Measurements from ENCODE around the gene UCHL1.
"Not testable (repeated sequence)": the region's sequence is repeated elsewhere in the genome, so short reads cannot be mapped to it uniquely, and the experiment has no call there.

UCHL1 gene

DNA sequence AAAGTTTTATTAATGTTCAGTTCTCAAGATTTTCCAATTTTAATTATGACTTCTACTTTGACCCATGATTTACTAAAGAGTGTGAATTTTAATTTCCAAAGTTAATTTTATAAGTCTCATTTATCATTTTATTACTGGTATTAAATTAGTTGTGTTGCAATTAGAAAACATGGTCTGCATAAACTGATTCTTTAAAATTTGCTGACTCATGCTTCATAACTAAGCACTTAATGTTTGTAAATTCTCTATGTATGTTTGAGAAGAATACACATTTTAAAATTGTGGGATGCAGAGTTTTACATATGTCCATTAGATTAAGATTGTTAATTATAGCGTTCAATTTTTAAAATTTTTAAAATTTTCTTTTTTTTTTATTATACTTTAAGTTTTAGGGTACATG, 20.2 kb upstream of the UCHL1 start:
- no peak for DNase-seq (ENCODE audit: low read depth in 2 of 2)

DNA sequence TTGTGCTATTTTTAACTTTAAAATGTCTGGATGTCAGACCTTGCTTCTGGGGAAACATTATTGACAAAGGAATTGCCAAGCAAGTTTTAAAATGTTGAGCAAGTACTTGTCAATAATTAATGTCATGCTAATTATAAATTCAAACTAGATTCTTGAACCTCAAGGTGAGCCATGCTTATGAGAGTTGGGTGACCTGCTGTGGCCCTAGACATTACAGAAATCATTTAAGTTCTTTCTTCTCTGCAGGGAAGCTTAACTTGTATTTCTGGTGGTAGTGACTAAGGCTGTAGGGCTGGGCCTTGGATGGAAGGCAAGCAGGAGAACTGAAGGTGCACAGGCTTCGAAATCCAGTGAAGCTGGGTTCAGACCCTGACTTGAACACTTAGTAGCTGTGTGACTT, 14.8 kb upstream of the UCHL1 start:
- no peak for DNase-seq (ENCODE audit: low read depth in 2 of 2)

DNA sequence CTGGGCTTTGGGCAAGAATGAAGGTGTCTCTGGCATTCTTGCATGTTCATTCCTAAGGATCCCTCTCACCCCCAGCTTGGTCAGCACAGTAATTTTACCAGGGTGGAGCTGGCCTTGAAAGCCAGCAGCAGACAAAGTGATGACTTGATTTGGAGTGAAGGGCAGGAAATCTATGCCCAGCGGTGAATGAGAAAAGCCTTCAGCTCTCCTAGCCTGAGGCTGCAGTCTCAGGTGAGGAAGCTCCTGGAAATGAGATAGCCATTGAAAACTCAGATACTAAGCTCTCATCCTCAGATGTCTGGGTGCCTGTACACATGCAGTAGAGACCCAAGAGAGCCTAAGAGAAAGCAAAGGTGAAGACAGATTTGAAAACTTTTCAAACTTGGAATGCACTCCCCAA, 10.7 kb upstream of the UCHL1 start:
- no peak for DNase-seq (ENCODE audit: low read depth in 2 of 2)

DNA sequence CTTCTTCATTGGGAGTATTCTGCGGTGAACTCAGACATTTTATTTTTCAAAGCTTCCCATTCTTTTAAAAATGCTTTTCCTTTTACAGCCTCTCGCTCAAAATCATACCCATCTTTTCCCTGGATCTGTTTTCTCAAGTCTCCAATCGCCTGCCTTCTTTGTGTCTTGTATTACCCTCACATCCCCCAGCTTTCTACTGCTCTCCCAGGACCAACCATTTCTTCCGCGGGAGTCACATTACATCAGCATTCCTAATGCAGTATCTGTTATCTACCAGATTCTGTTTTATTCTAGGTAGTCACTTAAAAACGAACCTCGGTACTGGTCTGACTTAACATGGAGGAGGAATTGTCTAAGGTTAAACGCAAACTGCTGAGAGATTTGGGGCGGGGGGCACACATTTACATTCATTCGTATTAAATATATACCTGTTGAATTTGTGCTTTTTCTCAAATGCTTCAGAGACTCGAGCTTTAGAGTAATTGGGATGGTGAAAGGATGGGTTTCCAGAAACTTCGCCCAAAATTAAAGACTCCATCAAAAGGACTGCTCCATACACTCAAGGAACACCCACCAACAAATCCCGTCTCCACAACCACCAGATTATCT, 493 bp upstream of the UCHL1 start:
- no peak for DNase-seq (ENCODE audit: low read depth in 2 of 2)

DNA sequence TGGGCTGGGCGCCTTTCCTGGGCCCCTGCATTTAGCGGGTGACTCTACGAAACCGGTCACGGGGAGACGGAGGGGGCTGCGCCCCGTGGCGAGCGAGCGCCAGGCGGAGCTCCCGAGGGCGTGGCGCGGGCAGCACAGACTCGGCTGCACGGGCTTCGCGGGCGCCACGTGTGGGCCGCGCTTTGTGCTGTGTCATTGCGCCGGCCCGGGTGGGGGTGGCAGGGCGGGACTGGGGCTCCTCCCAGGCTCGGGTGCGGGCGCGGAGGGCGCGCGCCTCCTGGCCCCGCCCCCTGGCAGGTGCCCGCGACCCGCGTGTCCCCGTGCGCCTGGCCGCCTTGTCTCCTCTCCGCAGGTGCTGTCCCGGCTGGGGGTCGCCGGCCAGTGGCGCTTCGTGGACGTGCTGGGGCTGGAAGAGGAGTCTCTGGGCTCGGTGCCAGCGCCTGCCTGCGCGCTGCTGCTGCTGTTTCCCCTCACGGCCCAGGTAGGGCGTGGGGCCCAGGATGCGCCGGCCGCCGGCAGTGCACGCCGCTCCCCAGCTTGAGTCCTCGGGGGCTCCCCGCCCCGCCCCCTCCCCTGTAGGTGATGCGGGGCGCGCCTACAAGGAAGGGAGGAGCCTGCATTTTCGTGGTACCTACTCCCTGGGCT, 651 bp downstream of the UCHL1 start:
- no peak for DNase-seq (ENCODE audit: low read depth in 2 of 2)

DNA sequence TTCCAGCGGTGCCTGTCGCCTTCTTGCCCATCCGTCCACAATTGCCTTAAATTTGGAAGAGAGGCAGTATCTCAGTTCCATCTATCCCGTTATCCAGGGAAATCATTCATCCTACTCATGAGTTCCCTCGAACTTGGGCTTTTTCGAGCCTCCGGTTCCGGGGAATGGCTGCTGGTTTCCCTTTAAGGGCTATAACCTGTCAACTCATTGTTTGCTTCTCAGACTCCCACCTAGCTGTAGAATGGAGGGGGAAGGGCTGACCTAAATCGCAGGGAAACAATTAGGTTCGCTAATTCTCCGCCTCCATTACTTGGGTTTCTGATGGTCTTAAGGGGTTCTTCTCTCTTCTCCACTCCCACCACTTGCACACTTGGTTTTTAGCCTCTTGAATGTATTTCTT, 1.2 kb downstream of the UCHL1 start:
- no peak for DNase-seq (ENCODE audit: low read depth in 2 of 2)

DNA sequence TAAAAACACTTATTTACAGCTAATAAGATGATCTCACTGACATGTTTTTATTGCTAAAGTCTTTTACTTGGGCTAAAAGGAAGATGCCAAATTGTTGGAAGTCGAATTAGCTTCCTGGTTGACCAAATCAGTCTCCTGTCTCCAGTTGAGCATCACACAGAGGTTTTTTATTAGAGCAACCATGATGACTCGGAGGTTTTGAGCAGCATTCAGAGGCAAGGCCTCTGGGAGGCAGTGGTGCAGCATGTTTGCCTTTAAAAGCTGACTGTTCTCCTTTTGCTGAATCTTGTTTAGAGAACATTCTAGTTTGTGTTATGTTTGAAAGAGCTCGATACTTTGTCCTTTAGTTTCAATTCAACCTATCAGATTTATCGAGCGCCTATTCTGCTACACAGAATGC, 2.1 kb downstream of the UCHL1 start:
- no peak for DNase-seq (ENCODE audit: low read depth in 2 of 2)

DNA sequence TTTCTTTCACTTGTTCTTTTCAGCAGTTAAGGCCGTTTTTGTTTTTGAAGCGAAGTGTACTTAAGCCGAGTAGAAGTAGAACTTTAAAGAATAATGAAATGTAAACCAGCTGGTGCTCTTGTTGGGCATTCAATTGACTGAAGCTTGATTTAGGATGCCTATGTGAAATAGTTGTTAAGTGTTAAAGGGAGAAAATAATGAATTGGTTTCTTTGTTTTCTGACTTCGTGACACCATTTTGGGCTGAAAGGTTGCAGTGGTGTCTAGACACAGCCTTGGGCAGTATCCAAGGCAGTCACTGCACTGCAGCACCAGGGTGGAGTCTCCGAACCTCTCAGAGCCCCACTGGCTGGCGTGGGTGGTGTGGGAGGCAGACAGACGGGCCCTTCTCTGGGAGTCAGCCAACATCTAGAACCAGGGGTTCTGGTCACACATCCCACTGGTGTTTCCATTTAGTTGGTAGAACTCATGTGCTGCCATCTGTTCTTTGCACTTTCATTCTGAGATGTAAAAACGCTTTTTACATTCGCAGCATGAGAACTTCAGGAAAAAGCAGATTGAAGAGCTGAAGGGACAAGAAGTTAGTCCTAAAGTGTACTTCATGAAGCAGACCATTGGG, 3.5 kb downstream of the UCHL1 start:
- no peak for DNase-seq (ENCODE audit: low read depth in 2 of 2)

DNA sequence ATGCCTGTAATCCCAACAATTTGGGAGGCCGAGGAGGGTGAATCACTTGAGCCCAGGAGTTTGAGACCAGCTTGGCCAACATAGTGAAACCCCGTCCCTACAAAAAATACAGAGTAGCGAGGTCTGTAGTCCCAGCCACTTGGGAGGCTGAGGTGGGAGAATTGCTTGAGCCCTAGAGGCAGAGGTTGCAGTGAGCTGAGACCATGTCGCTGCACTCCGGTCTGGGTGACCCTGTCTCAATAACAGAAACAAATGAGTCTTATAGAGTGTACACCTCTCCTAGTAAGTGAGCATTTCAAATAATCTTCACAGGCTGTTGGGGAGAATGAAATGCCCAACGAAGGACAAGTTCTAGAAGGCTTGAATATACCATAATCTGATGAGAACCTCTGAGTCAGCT, 5.5 kb downstream of the UCHL1 start:
- no peak for DNase-seq (ENCODE audit: low read depth in 2 of 2)

DNA sequence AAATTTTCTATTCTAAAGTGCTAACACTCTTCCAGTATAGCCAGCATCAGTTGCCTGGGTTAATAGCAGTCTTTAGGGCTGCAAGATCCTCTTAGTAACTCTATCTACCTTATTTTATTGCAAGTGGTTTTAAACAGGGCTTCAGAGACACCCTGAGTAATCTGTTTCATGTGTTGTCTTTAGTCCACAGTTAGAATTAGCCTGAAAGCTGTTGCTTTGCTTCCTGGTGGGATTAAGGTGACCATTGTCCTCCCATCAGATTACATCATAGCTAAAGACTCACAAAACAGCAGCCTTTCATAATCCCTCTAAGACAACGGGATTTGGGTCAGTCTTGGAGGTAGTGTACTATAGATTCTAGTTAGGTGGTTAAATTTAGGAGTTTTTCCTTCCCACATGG, 7.5 kb downstream of the UCHL1 start:
- no peak for DNase-seq (ENCODE audit: low read depth in 2 of 2)

DNA sequence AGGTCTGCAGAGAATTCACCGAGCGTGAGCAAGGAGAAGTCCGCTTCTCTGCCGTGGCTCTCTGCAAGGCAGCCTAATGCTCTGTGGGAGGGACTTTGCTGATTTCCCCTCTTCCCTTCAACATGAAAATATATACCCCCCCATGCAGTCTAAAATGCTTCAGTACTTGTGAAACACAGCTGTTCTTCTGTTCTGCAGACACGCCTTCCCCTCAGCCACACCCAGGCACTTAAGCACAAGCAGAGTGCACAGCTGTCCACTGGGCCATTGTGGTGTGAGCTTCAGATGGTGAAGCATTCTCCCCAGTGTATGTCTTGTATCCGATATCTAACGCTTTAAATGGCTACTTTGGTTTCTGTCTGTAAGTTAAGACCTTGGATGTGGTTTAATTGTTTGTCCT, 11.3 kb downstream of the UCHL1 start:
- DNase-seq (ENCODE audit: low read depth in 2 of 2): no peak

DNA sequence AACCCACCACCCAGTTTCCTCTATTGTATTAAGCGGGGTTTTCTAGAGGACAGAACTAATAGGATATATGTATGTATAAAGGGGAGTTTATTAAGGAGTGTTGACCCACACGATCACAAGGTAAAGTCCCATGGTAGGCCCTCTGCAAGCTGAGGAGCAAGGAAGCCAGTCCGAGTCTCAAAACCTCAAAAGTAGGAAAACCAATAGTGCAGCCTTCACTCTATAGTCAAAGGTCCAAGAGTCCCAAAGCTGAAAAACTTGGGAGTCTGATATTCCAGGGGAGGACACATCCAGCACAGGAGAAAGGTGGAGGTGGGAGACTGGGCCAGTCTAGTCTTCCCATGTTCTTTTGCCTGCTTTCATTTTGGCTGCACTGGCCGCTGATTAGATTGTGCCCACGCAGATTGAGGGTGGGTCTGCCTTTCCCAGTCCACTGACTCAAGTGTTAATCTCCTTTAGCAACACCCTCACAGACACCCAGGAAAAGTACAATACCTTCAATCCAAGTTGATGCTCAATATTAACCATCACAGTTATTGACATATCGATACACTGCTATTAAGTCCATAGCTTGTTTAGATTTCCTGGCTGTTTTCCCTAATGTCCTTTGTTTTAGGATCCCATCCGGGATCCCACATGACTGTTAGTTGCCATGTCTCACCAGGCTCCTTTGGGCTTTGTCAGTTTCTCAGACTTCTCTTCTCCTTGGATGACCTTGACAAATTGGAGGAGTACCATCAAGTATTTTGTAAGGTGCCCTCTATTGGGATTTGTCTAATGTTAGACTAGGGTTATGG, 12.2 kb downstream of the UCHL1 start:
- no peak for DNase-seq (ENCODE audit: low read depth in 2 of 2)

DNA sequence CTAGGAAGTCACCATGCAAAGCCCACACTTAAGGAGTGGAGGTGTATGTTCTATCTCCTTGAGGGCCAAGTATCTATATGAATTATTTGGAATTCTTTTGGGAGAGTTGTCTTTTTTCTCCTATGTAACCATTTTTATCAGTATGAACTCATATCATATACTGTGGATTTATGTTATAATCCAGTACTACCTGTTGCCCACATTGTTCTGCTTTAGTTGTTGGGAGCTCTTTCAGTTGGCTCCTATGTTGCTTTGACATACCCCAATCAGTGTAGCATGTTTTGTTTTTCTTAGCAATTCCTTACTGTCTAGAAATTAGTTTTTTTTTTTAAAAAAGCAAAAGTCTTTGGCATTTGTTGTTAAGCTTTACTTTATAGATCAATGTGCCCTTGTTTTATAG, 13.0 kb downstream of the UCHL1 start:
- DNase-seq (ENCODE audit: low read depth in 2 of 2): no peak

DNA sequence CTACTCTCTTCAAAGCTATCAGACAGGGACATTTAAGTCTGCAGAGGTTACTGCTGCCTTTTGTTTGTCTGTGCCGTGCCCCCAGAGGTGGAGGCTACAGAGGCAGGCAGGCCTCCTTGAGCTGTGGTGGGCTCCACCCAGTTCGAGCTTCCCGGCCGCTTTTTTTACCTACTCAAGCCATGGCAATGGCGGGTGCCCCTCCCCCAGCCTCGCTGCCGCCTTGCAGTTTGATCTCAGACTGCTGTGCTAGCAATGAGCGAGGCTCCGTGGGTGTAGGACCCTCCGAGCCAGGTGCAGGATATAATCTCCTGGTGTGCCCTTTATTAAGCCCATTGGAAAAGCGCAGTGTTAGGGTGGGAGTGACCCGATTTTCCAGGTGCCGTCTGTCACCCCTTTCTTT, 19.2 kb downstream of the UCHL1 start:
- not testable (repeated sequence) for DNase-seq (ENCODE audit: low read depth in 2 of 2)

DNA sequence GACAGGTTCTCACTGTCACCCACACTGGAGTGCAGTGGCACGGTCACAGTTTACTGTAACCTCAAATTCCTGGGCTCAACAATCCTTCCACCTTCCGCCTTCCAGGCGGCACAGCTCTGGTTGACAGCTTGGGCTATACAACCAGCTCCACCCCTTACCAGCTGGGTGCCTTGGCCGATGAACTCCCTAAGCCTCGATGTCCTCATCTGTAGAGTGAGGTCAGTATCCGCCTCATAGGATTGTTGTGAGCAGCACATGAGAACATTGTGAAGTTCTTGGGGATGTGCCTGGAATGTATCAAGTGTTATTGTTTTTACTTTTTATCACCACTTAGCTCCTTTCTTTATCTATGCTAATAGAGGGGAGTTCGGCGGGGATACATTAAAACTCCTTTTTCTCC, 23.3 kb downstream of the UCHL1 start:
- no peak for DNase-seq (ENCODE audit: low read depth in 2 of 2)

DNA sequence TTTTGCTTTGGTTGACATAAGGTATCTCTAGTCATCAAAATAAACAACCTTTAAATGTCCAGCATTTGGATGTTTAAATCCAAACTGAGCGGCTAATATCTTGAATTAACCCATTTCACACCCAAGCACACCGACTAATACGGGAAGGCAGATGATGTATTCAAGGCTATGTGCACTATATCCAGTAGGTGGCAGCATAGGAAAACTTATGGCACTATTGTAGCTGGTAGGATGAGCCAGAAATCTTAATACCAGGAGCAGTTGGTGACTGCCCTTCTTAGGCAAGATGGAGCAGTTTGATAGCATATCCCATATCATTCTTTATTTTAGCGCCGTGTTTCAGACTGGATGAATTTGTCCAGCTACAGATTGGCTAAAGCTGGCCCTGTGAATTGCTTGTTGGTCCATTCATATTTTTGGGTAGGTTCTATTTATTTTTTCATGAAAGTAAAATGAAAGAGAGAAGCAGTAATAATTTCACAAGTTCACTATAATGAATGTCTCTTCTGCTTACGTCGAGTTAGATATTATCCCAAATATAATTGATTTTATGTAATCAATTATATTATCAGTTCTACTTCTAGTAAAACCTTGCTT, 24.4 kb downstream of the UCHL1 start:
- no peak for DNase-seq (ENCODE audit: low read depth in 2 of 2)

DNA sequence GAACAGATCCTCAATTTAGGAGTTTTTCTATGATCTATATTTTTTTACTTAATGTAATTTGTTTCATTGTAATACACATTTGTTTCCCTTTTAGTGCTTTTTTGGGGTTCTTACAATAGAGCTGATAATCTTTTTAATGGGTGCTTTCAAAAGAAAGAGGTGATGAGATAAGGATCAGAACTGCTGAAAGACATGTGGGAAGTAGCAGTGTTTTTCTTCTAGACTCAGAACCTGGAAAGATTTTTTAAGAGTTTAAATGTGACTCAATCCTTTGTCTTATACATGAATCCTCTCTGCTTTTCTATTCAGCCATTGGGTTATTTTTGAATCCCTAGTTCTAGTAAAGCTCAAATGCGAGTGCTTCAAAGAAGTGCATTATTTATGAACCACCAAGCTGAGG, 25.6 kb downstream of the UCHL1 start:
- DNase-seq (ENCODE audit: low read depth in 2 of 2): no peak

DNA sequence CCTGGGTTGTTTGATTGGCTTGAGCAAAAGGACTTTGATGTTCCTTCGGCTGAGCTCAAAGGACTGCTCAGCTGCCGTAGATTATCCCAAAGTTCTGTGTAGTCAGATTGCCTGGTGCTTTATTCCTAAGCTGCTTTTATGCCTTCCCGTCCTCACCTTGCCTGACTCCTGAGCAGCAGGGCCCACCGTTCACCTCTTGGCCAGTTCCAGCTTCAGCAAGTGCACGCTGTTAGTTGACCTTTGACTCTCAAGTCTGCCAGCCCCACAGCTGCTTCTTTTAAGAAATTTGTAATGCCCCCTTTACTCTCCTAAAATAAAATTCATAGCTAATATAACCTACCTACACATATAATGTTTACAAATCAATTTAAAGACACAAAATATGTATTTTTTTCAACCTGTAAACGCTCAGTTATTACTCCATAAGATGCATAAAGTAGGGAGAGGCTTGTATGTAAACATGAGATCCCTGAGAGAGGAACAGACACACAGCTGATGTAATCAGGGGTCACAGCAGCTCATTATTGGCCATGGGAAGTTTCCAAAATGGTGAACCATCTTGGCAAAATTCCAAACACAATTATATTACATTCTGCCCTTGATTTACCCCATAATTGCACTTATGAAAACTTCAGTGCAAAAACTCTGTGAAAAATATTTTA, 28.6 kb downstream of the UCHL1 start:
- DNase-seq (ENCODE audit: low read depth in 2 of 2): no peak

DNA sequence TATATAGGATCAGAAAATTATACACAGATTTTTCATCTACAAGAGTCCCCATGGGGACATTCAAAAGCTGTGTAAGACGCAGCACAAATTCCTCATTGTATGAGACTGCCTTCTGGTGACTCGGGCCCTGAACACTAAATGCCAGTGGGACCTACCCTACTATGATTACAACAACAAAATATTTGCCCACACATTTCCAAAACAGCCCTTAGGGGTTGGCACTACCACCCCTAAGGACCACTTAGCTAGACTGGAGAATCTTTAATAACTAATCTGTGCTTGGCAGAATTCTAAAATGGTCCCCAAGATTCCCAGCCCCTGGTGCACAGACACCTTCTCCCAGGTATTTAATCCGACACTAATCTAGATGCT, 29.1 kb downstream of the UCHL1 start:
- no peak for DNase-seq (ENCODE audit: low read depth in 2 of 2)

DNA sequence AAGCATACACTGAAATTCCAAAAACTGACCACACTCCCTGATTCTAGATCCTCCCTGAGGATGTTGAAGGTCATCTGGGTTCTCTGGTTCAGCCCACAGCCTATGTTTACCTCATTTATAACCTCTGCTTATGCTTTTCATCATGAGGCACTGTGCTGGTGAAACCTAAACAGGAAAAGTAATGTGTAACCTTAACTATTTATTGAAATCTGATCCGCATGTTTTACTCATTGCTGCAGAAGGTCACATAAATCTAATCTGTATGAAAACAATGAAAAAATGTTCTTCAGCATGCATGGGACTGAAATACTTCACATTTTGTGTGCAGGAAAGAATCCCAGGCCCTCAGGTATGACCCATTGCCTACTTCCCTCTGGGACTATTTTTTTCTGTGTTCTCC, 30.3 kb downstream of the UCHL1 start:
- no peak for DNase-seq (ENCODE audit: low read depth in 2 of 2)

DNA sequence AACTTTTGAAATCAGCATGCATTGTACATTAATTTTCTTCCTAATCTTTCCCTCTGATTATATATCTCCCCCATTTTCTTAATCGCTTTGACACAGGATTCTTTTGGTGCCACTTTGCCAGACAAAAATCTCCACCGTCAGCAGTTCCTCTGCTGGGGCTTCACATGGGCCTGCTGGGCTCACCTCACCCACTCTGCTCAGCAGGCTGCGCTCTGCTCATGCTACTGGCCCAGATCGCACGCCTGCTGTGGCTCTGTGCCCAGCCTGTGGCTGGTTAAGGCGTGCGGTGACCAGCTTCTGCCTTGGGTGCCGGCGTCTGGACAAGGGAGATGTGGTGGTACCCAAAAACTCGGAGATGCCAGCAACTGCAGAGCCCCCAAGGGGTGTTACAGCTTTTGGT, 31.1 kb downstream of the UCHL1 start:
- no peak for DNase-seq (ENCODE audit: low read depth in 2 of 2)

DNA sequence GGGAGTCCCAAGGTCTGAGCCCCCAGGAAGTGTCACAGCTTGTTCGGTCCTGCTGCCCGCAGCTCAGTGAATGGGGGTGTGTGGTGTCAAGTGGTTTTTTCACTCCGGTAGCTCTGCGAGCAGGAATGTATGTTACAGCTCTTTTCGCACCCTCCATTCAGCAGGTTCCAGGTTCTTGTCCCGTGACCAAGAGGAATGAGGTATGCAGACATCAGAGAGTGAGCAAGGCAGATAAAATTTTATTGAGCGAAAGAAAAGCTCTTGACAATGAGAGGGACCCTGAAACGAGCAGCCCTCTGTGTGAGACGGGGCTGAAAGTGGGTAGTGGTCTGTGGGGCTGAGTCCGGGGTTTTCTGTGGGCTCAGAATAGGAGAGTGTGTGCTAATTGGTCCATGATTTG, 31.5 kb downstream of the UCHL1 start:
- DNase-seq (ENCODE audit: low read depth in 2 of 2): no peak
